ENCODE results near the gene NOP9.

The NOP9 gene

GRCh38 chr14:24269910-24270536 lies 29.6 kb upstream of the NOP9 start:
- H3K4me3 ChIP-seq (ENCODE audit: low read length), result no peak overlapping the region
- no peak for TF ChIP-seq CTCF (IDR thresholded peaks at IDR 0.05; ENCODE audit: insufficient read depth, low read depth, low read length, missing control alignments)
- DNase-seq (ENCODE audit: low read depth), result no peak

- no peak for TF ChIP-seq CTCF (IDR thresholded peaks at IDR 0.05; ENCODE audit: insufficient read depth, low read depth, low read length, missing control alignments)
- DNase-seq (ENCODE audit: low read depth), result no peak
Observed at GRCh38 chr14:24270537-24271133, 29.0 kb upstream of the NOP9 start.

GRCh38 chr14:24271134-24271833 lies 28.4 kb upstream of the NOP9 start, which contains the start of gene RABGGTA:
TSS of gene RABGGTA (minus strand) at chr14:24271597. CDS start at chr14:24271115, 482 bp downstream.
- peak; percentile 94 for DNase-seq (ENCODE audit: low read depth)
- peak; percentile 59 for TF ChIP-seq CTCF (IDR thresholded peaks at IDR 0.05; ENCODE audit: insufficient read depth, low read depth, low read length, missing control alignments)
- peak within 1 kb of the TSS; percentile 80 for H3K4me3 ChIP-seq (ENCODE audit: low read length)

More at GRCh38 chr14:24270537-24271133, 29.0 kb upstream of the NOP9 start:
- peak overlapping the region; percentile 80 for H3K4me3 ChIP-seq (ENCODE audit: low read length)

GRCh38 chr14:24271834-24272263 lies 27.8 kb upstream of the NOP9 start:
- no peak for TF ChIP-seq CTCF (IDR thresholded peaks at IDR 0.05; ENCODE audit: insufficient read depth, low read depth, low read length, missing control alignments)
- H3K4me3 ChIP-seq (ENCODE audit: low read length), result peak overlapping the region; percentile 34
- DNase-seq (ENCODE audit: low read depth), result no peak

- no peak overlapping the region for H3K4me3 ChIP-seq (ENCODE audit: low read length)
- DNase-seq (ENCODE audit: low read depth), result no peak
- no peak for TF ChIP-seq CTCF (IDR thresholded peaks at IDR 0.05; ENCODE audit: insufficient read depth, low read depth, low read length, missing control alignments)
Observed at GRCh38 chr14:24272467-24272866, 27.2 kb upstream of the NOP9 start.

GRCh38 chr14:24273422-24273998 lies 26.1 kb upstream of the NOP9 start:
- peak; percentile 75 for DNase-seq (ENCODE audit: low read depth)
- H3K4me3 ChIP-seq (ENCODE audit: low read length), result no peak overlapping the region
- TF ChIP-seq CTCF (IDR thresholded peaks at IDR 0.05; ENCODE audit: insufficient read depth, low read depth, low read length, missing control alignments), result peak; percentile 54

Data from epithelial cell of esophagus (primary cell).